ENCODE results near the gene DNAJC22.

DNA sequence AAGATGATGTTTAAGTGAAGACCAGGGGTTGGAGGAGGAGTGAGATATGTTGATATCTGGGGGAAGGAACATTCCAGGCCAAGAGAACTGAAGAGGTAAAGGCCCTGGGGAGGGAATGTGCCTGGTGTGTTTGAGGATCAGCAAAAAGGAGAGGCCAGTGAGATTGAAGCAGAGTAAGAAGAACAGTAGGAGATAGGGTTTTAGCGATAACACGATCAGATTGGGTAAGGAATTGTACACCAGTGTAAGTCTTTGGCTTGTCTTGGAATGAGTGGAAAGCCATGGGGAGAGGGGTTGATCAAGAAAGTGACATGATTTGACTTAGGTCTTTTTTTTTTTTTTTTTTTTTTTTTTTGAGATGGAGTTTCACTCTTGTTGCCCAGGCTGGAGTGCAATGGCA lies 18.8 kb upstream of the DNAJC22 start:
- TF ChIP-seq, protein P1, sequence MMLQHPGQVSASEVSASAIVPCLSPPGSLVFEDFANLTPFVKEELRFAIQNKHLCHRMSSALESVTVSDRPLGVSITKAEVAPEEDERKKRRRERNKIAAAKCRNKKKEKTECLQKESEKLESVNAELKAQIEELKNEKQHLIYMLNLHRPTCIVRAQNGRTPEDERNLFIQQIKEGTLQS (CRISPR knock-in tag; IDR thresholded peaks at IDR 0.05), result no peak
- TF ChIP-seq EZH2 (conservative IDR thresholded peaks at IDR 0.05; ENCODE audit: low read depth, low read length), result no peak
- TF ChIP-seq, protein P2, sequence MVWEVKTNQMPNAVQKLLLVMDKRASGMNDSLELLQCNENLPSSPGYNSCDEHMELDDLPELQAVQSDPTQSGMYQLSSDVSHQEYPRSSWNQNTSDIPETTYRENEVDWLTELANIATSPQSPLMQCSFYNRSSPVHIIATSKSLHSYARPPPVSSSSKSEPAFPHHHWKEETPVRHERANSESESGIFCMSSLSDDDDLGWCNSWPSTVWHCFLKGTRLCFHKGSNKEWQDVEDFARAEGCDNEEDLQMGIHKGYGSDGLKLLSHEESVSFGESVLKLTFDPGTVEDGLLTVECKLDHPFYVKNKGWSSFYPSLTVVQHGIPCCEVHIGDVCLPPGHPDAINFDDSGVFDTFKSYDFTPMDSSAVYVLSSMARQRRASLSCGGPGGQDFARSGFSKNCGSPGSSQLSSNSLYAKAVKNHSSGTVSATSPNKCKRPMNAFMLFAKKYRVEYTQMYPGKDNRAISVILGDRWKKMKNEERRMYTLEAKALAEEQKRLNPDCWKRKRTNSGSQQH (CRISPR knock-in tag; IDR thresholded peaks at IDR 0.05; ENCODE audit: low read depth), result no peak
- TF ChIP-seq, protein P3, sequence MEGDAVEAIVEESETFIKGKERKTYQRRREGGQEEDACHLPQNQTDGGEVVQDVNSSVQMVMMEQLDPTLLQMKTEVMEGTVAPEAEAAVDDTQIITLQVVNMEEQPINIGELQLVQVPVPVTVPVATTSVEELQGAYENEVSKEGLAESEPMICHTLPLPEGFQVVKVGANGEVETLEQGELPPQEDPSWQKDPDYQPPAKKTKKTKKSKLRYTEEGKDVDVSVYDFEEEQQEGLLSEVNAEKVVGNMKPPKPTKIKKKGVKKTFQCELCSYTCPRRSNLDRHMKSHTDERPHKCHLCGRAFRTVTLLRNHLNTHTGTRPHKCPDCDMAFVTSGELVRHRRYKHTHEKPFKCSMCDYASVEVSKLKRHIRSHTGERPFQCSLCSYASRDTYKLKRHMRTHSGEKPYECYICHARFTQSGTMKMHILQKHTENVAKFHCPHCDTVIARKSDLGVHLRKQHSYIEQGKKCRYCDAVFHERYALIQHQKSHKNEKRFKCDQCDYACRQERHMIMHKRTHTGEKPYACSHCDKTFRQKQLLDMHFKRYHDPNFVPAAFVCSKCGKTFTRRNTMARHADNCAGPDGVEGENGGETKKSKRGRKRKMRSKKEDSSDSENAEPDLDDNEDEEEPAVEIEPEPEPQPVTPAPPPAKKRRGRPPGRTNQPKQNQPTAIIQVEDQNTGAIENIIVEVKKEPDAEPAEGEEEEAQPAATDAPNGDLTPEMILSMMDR (CRISPR knock-in tag; IDR thresholded peaks at IDR 0.05), result no peak
- TF ChIP-seq ZC3H4 (CRISPR knock-in tag; IDR thresholded peaks at IDR 0.05; ENCODE audit: borderline replicate concordance), result no peak
- no peak for TF ChIP-seq FOXP1 (IDR thresholded peaks at IDR 0.05)
- TF ChIP-seq FOXP1 (CRISPR knock-in tag; IDR thresholded peaks at IDR 0.05), result no peak
- no peak for TF ChIP-seq RNF2 (conservative IDR thresholded peaks at IDR 0.05; ENCODE audit: low read depth)
- no peak for TF ChIP-seq RFX3 (CRISPR knock-in tag; IDR thresholded peaks at IDR 0.05)
- no peak for TF ChIP-seq ZIK1 (CRISPR knock-in tag; IDR thresholded peaks at IDR 0.05; ENCODE audit: borderline replicate concordance, low read depth)
- TF ChIP-seq POLR2AphosphoS5 (IDR thresholded peaks at IDR 0.05; ENCODE audit: low read depth, low read length), result no peak
- TF ChIP-seq ZFP36 (IDR thresholded peaks at IDR 0.05; ENCODE audit: borderline replicate concordance, low read depth, low read length, partially characterized antibody), result no peak
